HL-60/S4 treated with retinoic acid at 250 ng/mL for 4 days and 3 days (cell line): ENCODE data around the gene OR8H3.
"Not testable (repeated sequence)": the region's sequence is repeated elsewhere in the genome, so short reads cannot be mapped to it uniquely, and the experiment has no call there.

Experiments used
- in situ Hi-C: fragments of 300-500 bp; cut with MboI; formaldehyde crosslinking; loops from 2 replicates; pipeline ENCODE4 v1.7.0; 2022; ENCODE audit warnings: low sequenced_read_pairs

OR8H3 gene

GRCh38 chr11:56122073-56122472 lies at the start of gene OR8H3:
Gene OR8H3 (plus strand): TSS chr11:56122373. CDS start chr11:56122373, 0 bp downstream.
- in situ Hi-C loops: no loop called here

GRCh38 chr11:56089697-56090096 lies 32.5 kb upstream of the OR8H3 start:
- in situ Hi-C loops: no loop called here

DNA sequence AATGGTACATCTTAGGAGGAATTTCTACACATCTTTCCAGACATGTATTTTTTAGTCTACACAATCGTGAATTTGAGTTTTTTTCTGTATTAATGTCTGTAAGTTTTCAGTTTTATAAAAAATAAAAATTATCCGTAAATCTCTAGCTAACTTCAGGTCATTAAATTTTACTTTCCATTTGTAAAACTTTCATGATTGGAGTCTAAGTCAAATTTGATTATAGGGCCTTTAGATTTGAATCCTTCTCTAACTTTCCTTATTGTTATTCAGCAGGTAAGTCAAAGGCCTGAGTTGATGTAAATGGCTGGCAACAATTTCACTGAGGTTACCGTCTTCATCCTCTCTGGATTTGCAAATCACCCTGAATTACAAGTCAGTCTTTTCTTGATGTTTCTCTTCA lies 29.2 kb upstream of the OR8H3 start, which contains the start of gene OR8I2:
Gene OR8I2 (plus strand): TSS at position 301 of the 400 bp plus-strand sequence. CDS start 0 bp downstream, at position 301.
- in situ Hi-C loops: no loop called here

GRCh38 chr11:56103210-56103737 lies 18.9 kb upstream of the OR8H3 start, which contains the start of gene OR8H2:
Gene OR8H2 (plus strand): TSS chr11:56103687. CDS start chr11:56105043, 1,356 bp downstream.
- in situ Hi-C loops: no loop called here

DNA sequence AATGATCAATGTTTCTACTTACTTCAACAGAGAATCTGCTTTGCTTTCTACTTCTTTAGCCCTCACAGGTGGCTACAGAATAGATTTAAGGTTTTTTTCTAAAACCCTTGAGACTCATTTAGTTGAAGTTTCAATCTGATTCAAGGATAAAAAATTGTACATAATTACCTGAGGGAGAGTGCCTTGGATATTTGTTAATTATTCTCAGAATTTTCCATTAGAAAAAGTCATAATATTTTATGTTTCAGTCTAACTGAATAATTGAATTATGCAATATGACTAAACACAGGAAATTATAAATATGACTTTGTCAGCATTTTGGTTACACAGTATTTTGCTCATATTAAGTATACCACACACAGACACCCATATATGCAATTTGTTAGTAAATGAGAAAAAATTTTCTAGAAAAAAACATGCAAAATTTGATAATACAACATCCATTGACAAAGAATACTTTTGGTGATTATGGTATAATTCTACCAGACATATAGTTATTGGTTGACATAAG lies 18.0 kb downstream of the OR8H3 start, which contains the start of gene OR8J3:
Gene OR8J3 (minus strand): TSS at position 51 of the 511 bp plus-strand sequence. CDS start 2,483 bp downstream, outside the sequence.
- in situ Hi-C loops: no loop called here

DNA sequence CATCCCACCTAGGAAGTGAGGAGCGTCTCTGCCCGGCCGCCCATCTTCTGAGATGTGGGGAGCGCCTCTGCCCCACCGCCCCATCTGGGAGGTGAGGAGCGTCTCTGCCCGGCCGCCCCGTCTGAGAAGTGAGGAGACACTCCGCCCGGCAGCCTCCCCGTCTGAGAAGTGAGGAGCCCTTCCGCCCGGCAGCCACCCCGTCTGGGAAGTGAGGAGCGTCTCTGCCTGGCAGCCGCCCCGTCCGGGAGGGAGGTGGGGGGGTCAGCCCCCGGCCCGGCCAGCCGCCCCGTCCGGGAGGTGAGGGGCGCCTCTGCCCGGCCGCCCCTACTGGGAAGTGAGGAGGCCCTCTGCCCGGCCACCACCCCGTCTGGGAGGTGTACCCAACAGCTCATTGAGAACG lies 21.5 kb downstream of the OR8H3 start:
- in situ Hi-C loops: not testable (repeated sequence)

DNA sequence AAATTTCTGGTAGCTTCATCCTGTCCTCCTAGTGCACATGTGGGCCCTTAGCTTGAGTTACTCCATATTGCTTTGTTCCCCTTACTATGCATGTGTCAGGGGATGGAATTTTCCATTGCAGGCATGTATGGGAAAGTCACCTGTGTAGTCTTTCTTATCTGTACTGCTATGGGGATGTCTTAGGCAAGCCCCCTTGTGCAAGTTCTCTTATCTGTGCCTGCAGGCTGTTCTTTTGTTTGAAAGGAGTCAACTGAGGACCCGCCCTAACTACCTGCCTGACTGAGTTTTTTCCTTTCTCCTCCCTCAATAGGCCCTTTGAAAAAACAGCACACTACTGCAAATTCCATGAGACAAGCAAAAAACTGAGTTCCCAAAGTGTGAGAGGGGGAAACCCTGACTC lies 29.2 kb downstream of the OR8H3 start:
- in situ Hi-C loops: no loop called here

DNA sequence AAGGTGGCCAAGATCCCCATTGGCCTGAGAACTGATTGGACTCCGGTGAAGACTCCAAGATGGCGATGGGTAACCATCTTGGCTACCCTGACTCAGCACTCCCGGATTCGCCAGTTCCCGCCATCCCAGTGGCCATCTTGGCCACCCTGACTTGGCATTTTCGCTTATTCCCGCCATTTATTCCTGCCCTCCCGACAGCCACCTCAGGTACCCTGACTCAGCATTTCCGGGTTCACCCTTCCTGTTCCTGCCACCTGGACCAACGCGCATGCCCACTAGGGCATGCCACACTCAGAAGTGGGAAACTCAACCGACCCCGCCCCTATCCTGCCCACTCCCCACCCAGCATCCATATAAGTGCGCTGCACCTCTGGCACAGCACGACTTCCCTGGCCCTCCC lies 30.2 kb downstream of the OR8H3 start:
- in situ Hi-C loops: no loop called here

DNA sequence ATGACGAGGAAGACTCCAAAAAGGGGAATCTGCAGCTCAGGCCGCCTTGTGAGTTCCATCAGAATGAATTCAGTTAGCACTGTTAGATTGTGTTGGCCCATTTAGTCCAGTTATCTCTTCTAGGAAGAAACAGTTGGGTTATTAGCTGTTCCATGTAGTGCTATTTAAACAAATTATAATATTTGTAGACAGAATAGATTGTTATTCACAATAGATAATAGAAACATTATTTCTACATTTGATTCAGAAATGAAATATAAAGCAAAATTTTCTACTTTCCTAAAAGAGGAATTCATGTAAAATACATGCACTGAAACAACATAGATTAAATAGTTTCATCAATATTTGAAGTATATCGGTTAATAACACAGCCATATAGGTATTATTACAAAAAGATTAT lies 38.0 kb downstream of the OR8H3 start, which contains the start of gene OR8K5:
Gene OR8K5 (minus strand): TSS at position 101 of the 400 bp plus-strand sequence. CDS start 0 bp downstream, at position 101.
- in situ Hi-C loops: no loop called here

GRCh38 chr11:56163804-56164203 lies 41.6 kb downstream of the OR8H3 start:
- in situ Hi-C loops: no loop called here

DNA sequence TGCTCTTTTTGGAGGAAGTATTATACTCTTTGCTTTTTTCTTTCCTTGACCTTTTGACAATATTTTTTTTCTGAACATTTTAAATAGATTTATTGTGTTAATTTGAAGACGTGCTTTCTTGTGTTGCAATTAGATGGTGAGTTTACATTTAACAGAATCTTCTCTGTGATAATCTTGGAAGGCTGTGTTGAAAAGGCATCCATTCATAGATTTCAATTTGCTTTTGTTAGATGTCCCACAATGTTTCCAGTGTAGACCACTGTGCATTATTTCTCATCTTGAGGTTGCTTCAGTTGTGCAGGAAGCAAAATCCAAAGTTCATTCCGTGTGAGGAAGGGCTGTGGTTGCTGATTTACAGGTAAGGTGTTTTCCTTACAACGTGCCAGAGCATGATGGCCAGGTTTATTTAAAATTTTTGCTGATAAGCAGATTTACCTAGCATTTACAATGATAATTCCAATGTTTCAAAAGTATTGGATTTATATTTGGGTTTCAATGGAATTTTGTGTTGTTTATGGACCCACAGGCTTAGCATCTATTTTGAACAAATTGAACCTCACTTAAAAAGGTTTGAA lies 50.2 kb downstream of the OR8H3 start:
- in situ Hi-C loops: no loop called here
